Inflammatory macrophage treated with lipopolysaccharide for 4 hours (primary cell): ENCODE measurements around the gene NOTCH2.

ENCODE experiments used
- DNase-seq: peaks from one replicate; pipeline ENCODE4 v3.0.0-alpha.2; 2020

Gene NOTCH2

GRCh38 chr1:119940697-119941096, 128.8 kb downstream of the NOTCH2 start:
- DNase-seq, result no peak

- DNase-seq, result no peak
Measured at GRCh38 chr1:119937198-119937597, 132.3 kb downstream of the NOTCH2 start.

- DNase-seq, result no peak
Measured at GRCh38 chr1:119935915-119936314, 133.5 kb downstream of the NOTCH2 start.

- DNase-seq, result no peak
Measured at GRCh38 chr1:119935373-119935772, 134.1 kb downstream of the NOTCH2 start.

GRCh38 chr1:119933397-119933796, 136.1 kb downstream of the NOTCH2 start:
- no peak for DNase-seq

- DNase-seq, result no peak
Measured at GRCh38 chr1:119929643-119930315, 139.7 kb downstream of the NOTCH2 start.

GRCh38 chr1:119926553-119926952, 142.9 kb downstream of the NOTCH2 start:
- peak; percentile 4 for DNase-seq

- DNase-seq, result no peak
Measured at GRCh38 chr1:119924948-119925898, 144.2 kb downstream of the NOTCH2 start.

GRCh38 chr1:119920104-119920968, 149.1 kb downstream of the NOTCH2 start:
- no peak for DNase-seq

GRCh38 chr1:119919241-119919640, 150.2 kb downstream of the NOTCH2 start:
- no peak for DNase-seq

GRCh38 chr1:119918301-119918700, 151.2 kb downstream of the NOTCH2 start:
- no peak for DNase-seq

- no peak for DNase-seq
Measured at GRCh38 chr1:119917304-119918055, 152.0 kb downstream of the NOTCH2 start.

- no peak for DNase-seq
Measured at GRCh38 chr1:119915517-119915916, 153.9 kb downstream of the NOTCH2 start.

- no peak for DNase-seq
Measured at GRCh38 chr1:119914071-119914470, 155.4 kb downstream of the NOTCH2 start.

GRCh38 chr1:119912963-119913362, 156.5 kb downstream of the NOTCH2 start:
- DNase-seq, result no peak

- DNase-seq, result no peak
Measured at GRCh38 chr1:119911775-119912174, 157.7 kb downstream of the NOTCH2 start.

- DNase-seq, result no peak
Measured at GRCh38 chr1:119910618-119911017, 158.8 kb downstream of the NOTCH2 start.

- no peak for DNase-seq
Measured at GRCh38 chr1:119909890-119910596, 159.4 kb downstream of the NOTCH2 start.

GRCh38 chr1:119908661-119909060, 160.8 kb downstream of the NOTCH2 start:
- DNase-seq, result no peak

GRCh38 chr1:119906927-119907652, 162.4 kb downstream of the NOTCH2 start:
- no peak for DNase-seq

- DNase-seq, result no peak
Measured at GRCh38 chr1:119903443-119903835, 166.0 kb downstream of the NOTCH2 start.
